Measurements from ENCODE around the gene KRT7. TPM values are rescaled to one million over a fixed set of nuclear protein-coding genes. Genes with fewer than 3 reads are reported as not detected.

The KRT7 gene
- total and polyA plus RNA-seq, 9 of the 15 experiments (the other 6 are each of a cell fraction or from before 2014, with no cell fraction given): 1.4 TPM; not detected in 8

- POLR2A ChIA-PET: no interaction called here
- H4K20me1 ChIP-seq (replicated peaks; ENCODE audit: control insufficient read depth, insufficient read depth, low read length): no peaks in the 10 kb centered on the region
- no peaks in the 10 kb centered on the region for H3K9me3 ChIP-seq (replicated peaks; ENCODE audit: control insufficient read depth, insufficient read depth, low read depth, low read length)
- CTCF ChIA-PET (ENCODE audit: low intra/inter-chr PET ratio): no interaction called here
- no peak overlapping the region for H3K4me2 ChIP-seq (ENCODE audit: insufficient read depth, low read length)
- H3K36me3 ChIP-seq (ENCODE audit: control insufficient read depth, insufficient read depth, low read length): no peaks in the 10 kb centered on the region
- H3K9ac ChIP-seq (ENCODE audit: insufficient read depth in 1 of 2, low read depth in 2 of 2, low read length in 2 of 2): no peak overlapping the region
- no peak overlapping the region for H3K4me3 ChIP-seq
- WGBS (ENCODE audit: insufficient coverage, low coverage, missing lambda C conversion rate): 0% methylated on average over 6 of the region's 6 CpGs
- no TSS peak for BruUV-seq (replicated peaks)
- peaks cover 22 to 53% of the 10 kb centered on the region in 2 experiments for H3K27me3 ChIP-seq (ENCODE audit: control insufficient read depth in 2 of 2, insufficient read depth in 2 of 2, low read length in 2 of 2)
- H3K9me1 ChIP-seq (ENCODE audit: control insufficient read depth, insufficient read depth, low read length): no peaks in the 10 kb centered on the region
- in situ Hi-C loops (cut with MboI) (no loop called here), intact Hi-C loops (cut with micrococcal nuclease) (no loop called here)
- H3K79me2 ChIP-seq (ENCODE audit: control insufficient read depth, insufficient read depth, low read length): no peaks in the 10 kb centered on the region
- H3K27ac ChIP-seq (ENCODE audit: extremely low read depth, low read depth, low read length): no peak overlapping the region
- DNase-seq (ENCODE audit: extremely low read depth in 1 of 4, low spot score in 3 of 4): no peak
- H2AFZ ChIP-seq (ENCODE audit: low read depth, low read length): no peak overlapping the region
- TF ChIP-seq ILK (tag; IDR thresholded peaks at IDR 0.05; ENCODE audit: borderline replicate concordance, low read depth): no peak
- no peak for TF ChIP-seq ETV1 (tag; conservative IDR thresholded peaks at IDR 0.05; ENCODE audit: low read depth)
- no peak for TF ChIP-seq SOX6 (IDR thresholded peaks at IDR 0.05)
- TF ChIP-seq, protein P1, sequence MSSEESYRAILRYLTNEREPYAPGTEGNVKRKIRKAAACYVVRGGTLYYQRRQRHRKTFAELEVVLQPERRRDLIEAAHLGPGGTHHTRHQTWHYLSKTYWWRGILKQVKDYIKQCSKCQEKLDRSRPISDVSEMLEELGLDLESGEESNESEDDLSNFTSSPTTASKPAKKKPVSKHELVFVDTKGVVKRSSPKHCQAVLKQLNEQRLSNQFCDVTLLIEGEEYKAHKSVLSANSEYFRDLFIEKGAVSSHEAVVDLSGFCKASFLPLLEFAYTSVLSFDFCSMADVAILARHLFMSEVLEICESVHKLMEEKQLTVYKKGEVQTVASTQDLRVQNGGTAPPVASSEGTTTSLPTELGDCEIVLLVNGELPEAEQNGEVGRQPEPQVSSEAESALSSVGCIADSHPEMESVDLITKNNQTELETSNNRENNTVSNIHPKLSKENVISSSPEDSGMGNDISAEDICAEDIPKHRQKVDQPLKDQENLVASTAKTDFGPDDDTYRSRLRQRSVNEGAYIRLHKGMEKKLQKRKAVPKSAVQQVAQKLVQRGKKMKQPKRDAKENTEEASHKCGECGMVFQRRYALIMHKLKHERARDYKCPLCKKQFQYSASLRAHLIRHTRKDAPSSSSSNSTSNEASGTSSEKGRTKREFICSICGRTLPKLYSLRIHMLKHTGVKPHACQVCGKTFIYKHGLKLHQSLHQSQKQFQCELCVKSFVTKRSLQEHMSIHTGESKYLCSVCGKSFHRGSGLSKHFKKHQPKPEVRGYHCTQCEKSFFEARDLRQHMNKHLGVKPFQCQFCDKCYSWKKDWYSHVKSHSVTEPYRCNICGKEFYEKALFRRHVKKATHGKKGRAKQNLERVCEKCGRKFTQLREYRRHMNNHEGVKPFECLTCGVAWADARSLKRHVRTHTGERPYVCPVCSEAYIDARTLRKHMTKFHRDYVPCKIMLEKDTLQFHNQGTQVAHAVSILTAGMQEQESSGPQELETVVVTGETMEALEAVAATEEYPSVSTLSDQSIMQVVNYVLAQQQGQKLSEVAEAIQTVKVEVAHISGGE (CRISPR knock-in tag; IDR thresholded peaks at IDR 0.05): no peak
- TF ChIP-seq NBN (IDR thresholded peaks at IDR 0.05; ENCODE audit: low read depth): no peak
- no peak for TF ChIP-seq SP2 (IDR thresholded peaks at IDR 0.05; ENCODE audit: extremely low read depth, low read depth, low read length, poor library complexity, severe bottlenecking)
- TF ChIP-seq ZNF146 (CRISPR knock-in tag; IDR thresholded peaks at IDR 0.05; ENCODE audit: unreplicated experiment): no peak
- TF ChIP-seq PYGO2 (tag; IDR thresholded peaks at IDR 0.05): no peak
- TF ChIP-seq NCOA4 (IDR thresholded peaks at IDR 0.05; ENCODE audit: partially characterized antibody): no peak
- TF ChIP-seq FOXJ3 (CRISPR knock-in tag; IDR thresholded peaks at IDR 0.05): no peak
- TF ChIP-seq RB1 (IDR thresholded peaks at IDR 0.05; ENCODE audit: low read depth): no peak
- TF ChIP-seq BMI1 (IDR thresholded peaks at IDR 0.05; ENCODE audit: low read length): no peak
- TF ChIP-seq SNIP1 (IDR thresholded peaks at IDR 0.05; ENCODE audit: low read depth): no peak
- TF ChIP-seq KDM2B (CRISPR knock-in tag; IDR thresholded peaks at IDR 0.05): no peak
- no peak for ATAC-seq
- peaks cover 0 to 5% of the 10 kb centered on the region in 2 experiments; a peak in 1 of 5 replicates for H3K4me1 ChIP-seq (replicated peaks in 1 of 2; ENCODE audit: control insufficient read depth in 2 of 2, insufficient read depth in 2 of 2, low read length in 2 of 2)
- no peak for FAIRE-seq
Measured at GRCh38 chr12:52259657-52260243, 26.7 kb downstream of the KRT7 start.

All from K562 (cell line).